Renal cortex interstitium (tissue), 11 donors: Measurements from ENCODE around the gene MPRIP. TPM values are rescaled to one million over a fixed set of nuclear protein-coding genes. Genes with fewer than 3 reads are reported as not detected.

Source experiments
- DNase-seq, 11 donors: peaks; one replicate each; pipeline ENCODE4 v3.0.0-alpha.2; 2013; ENCODE audit warnings: low read depth in 9 of 11, low spot score in 4 of 11; ENCODE audit errors: extremely low read depth in 1 of 11
- polyA plus RNA-seq, 3 donors: library from polyadenylated mRNA; unstranded; fragments of 120-200 nt; gene quantifications; one replicate each; pipeline ENCODE4 v1.2.1, GENCODE V29; 2013; ENCODE audit not compliant: insufficient read length in 3 of 3

Gene MPRIP
- polyA plus RNA-seq, 3 donors, result 150 to 177 (median 174) TPM

GRCh38 chr17:17060001-17060922, 18.0 kb downstream of the MPRIP start:
- DNase-seq, result no peak

GRCh38 chr17:17060930-17061329, 18.7 kb downstream of the MPRIP start:
- DNase-seq, result no peak

GRCh38 chr17:17061516-17061915, 19.3 kb downstream of the MPRIP start:
- DNase-seq, result no peak

DNA sequence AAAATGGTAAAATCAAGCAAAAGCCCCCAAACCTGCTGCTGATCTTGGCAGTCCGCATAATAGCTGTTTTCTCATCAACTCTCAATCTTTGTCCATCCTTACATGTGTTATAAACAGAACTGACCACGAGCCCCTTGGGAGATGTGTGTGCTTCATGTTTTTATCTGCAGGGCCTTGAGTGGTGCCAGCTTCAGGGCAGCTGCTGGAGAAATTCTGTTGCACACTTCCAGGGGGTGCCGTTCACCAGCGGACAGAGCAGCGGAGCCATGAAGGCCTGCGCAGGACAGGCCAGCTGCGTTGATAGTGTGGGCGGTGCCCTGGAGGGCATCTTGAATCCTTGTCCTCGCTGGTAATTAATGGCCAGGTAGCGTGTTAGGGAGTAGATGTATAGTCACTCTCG, 20.1 kb downstream of the MPRIP start:
- DNase-seq, result no peak

DNA sequence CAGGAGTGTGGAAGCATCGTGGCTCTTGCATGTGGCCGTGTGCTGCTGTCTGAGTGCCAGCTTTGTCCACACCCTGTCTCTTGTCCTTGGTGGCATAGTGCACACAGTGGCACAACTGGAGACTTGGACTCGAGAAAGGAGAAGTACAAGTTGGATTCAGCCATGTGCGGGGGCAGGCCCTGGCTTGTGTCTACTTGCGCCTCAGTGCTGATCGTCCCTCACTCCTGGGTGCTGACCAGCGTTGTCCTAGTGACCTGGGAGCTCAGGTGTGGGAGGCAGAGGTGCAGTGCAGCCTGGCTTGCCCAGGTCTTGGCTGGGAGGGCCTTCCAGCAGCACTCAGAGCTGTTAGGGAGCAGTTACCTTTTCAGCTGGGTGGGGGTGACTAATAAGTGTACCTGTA, 20.6 kb downstream of the MPRIP start:
- DNase-seq, result no peak

DNA sequence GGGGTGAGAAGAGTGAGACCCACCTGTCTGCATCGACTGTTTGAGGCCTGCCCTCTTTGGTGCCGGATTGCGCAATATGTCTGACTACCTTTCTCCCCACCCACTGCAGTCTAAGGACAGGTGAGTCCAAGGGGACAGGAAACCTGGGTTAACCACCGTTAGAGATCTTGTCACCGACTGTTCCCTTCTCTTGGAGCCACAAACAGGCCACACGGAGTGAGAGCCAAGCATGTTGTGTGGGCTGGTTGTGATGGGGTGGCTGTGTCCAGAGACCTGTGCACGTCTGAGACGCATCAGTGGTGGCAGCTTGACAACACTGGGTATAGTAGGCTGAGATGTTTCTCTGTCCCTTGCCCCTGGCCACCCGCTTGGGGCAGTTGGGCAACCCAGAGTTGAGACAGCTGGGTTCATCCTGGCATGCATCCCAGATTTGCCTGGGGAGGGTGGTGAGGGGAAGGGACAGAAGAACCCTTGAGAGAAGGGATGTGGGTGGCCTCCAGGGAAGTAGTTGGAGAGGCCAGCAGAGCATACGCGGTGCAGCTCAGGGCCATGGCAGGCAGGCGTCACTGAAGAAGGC, 21.4 kb downstream of the MPRIP start:
- no peak for DNase-seq

DNA sequence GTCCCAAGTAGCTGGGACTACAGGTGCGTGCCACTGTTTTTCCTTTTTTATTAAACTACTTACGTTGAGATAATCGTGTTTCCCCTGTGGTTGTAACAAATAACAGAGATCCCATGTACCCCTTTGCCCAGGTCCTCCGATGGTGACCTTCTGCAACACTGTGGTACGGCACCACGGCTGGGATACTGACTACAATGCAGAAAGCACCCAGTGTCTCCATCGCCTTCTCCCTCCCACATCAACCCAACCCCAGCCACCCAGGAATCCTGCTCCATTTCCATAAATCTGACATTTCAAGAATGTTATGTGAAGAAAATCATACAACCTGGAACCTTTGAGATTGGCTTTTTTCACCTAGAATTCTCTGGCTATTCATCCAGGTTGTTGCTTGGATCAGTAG, 22.1 kb downstream of the MPRIP start:
- DNase-seq, result no peak

GRCh38 chr17:17066021-17066420, 23.8 kb downstream of the MPRIP start:
- DNase-seq, result no peak

- DNase-seq, result no peak
Measured at GRCh38 chr17:17067257-17067656, 25.0 kb downstream of the MPRIP start.

DNA sequence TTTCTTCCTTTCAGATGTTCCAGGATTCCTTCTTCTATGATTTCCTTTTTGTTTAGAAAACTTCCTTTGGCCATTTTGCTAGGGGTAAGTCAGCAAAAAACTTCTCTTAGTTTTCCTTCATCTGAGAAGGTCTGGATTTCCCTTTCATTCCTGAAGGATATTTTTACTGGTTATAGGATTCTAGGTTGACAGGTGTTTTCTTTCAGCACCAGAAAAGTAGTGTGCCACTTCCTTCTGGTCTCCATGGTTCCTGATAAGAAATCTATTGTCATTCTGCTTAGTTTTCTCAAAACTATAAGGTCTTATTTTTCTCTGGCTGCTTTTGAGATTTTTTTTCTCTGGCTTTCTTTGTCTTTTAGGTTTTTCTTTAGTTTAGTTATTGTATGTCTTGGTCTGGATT, 27.6 kb downstream of the MPRIP start:
- no peak for DNase-seq

- DNase-seq, result no peak
Measured at GRCh38 chr17:17070931-17071330, 28.7 kb downstream of the MPRIP start.

DNA sequence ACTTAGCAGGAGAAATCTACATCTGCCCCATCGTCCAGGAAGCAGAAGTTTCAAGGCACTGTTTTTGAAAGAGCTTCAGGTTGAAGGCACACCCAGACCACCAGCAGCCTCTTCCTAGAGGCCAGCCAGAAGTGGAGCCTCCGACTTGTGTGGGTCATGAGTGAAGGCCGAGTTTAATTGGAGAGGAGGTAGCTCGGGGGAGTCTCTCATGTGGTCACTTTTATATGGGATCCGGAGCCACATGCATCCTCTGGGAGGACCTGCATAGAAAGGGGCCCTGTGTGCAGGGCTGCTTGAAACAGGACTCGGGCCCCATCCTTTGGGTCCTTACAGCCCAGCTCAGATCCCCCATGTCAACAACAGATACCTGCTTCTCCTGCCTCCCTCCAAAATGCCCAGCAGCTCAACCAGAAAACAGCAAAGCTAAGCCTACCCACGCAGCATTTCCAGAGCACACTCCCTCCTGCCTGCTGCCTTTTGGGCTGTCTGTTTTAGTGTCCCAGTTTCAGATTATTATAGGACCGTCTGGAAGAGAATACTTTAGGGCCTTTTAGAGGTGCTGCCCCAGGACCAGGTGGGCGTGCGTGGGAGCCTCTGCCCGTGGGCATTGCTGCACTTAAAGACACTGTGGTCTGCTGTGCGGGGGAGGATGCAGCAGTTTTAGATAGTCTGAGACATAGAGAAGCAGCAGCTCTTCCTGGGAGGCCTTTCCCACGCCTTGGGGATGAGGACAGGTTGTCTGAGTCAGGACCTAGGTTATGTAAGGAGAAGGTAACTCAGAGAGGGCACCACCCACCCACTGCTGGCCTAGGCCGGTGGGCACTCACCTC, 29.5 kb downstream of the MPRIP start:
- no peak for DNase-seq

- DNase-seq, result no peak
Measured at GRCh38 chr17:17072546-17072945, 30.3 kb downstream of the MPRIP start.

DNA sequence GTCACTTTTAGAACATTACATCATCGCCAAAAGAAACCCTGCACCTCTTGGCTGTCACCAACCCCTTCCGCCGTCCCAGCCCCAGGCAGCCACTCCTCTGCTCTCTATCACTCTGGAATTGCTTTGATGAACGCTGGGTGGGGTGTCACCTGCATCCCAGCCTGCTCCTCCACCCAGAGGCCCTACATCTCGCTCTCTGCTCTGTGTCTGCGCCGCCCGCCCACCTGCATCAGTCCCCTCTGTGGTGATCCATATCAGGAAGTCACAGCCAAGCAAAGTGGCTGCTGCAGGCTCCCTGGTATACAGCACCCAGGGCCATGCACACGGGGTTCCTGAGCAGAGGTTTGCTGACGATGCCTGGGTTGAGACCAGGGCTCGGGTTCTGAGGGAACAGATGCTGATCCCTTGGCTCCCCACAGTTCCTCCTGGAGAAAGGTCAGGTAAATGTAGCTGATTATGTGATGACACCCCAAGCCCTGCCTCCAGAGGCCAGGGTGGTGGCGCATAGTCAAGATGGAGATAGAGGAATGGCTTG, 30.8 kb downstream of the MPRIP start:
- DNase-seq, result no peak

GRCh38 chr17:17073581-17074403, 31.5 kb downstream of the MPRIP start:
- DNase-seq, result no peak

DNA sequence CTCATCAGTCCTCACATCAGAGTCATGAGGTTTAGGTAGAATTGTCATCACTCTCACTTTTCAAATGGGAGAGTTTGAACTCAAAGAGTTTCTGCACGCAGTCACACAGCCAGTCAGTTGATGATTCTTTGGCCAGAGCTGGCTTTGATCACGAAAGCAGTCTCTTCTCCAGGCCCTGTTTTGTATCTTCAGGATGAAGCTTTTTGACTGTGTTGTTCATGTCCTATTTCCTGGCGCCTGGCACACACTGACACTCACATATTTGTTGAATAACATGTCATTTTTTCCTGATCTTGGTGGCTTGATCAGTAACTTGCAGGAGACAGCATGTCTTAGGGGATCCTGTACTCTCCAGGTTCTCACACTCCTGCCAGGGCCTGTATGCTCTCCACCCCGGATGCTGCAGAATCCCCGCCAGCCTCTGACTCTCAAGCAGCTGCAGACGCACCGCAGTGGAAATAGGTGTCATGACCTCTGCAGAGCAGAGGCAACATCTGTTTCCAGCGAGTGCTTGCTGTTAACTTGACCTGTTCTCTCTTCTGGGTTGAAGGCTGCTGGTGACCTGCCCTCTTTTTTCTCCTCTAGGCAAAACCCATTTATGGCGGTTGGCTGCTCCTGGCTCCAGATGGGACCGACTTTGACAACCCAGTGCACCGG, 33.0 kb downstream of the MPRIP start:
- DNase-seq, result peak in 5 of 11 donors; percentile 18 to 34 (median 24)

DNA sequence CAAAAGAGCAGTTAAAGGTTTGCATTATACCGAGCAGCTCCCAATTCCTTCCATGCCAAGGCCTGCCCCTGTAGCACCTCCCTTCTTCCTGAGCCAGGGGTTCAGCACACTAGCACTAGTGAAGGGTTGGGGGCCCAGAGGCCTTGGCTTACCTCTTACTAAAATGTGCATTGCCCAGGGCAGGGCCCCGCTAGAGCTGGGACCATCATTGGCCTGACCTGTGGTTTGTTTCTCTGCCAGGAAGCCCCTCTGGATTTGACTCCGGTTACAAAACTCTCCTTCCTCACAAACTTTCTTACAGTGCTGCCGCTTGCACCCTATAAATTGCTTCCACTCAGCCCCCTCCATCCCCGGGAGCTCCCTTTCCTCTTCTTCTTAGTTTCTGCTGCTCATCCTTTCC, 33.8 kb downstream of the MPRIP start:
- DNase-seq, result no peak

DNA sequence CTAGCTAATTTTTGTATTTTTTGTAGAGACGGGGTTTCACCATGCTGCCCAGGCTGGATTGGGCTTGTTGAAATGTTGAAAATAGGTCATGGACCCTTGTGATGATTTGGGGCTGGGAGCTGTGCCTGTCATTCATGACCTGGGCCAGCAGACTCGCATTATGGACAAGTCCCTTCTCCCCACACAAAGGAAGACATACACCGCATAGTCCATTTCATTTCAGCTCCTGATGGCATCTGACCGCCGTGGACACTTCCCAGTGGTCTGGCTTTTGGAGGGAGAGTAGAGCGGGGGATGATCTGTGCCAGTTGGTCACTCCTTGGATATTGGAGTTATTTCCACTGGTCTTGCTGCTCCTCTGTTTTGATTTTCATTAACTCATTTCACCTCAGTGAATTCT, 34.8 kb downstream of the MPRIP start:
- DNase-seq, result no peak
